HG03571 (cell line): ENCODE results near the gene C14orf132.
"Not testable (repeated sequence)": the region's sequence is repeated elsewhere in the genome, so short reads cannot be mapped to it uniquely, and the experiment has no call there.

ENCODE experiments used
- ATAC-seq: cut with Tn5 transposase; IDR thresholded peaks from one replicate; pipeline ENCODE4 v1.9.1; 2021; ENCODE audit not compliant: unreplicated experiment

Gene C14orf132

DNA sequence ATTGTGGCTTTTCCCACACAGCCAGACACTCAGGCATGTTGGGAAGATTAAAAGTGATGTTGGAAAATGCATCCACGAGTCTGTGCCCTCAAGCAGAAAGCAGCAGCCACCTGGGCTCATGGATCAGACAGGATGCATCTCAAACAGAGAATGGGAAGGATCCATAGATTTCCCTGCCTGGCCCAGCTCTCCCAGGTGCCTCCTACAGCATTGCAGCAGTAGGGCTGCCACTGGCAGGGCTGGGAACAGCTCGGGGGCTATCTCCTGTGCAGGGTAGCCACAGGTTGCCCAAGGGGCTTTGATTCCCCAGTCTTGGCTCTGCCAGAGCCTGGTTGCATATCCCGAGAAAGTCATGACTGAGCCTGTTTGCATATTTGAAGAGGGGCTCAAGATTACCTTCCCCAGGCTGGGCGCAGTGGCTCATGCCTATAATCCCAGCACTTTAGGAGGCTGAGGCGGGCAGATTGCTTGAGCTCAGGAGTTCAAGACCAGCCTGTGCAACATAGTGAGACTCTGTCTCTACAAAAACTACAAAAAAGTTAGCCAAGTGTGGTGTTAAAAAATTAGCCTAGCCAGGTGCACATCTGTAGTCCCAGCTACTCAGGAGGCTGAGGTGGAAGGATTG lies 19.5 kb downstream of the C14orf132 start:
- no peak for ATAC-seq

DNA sequence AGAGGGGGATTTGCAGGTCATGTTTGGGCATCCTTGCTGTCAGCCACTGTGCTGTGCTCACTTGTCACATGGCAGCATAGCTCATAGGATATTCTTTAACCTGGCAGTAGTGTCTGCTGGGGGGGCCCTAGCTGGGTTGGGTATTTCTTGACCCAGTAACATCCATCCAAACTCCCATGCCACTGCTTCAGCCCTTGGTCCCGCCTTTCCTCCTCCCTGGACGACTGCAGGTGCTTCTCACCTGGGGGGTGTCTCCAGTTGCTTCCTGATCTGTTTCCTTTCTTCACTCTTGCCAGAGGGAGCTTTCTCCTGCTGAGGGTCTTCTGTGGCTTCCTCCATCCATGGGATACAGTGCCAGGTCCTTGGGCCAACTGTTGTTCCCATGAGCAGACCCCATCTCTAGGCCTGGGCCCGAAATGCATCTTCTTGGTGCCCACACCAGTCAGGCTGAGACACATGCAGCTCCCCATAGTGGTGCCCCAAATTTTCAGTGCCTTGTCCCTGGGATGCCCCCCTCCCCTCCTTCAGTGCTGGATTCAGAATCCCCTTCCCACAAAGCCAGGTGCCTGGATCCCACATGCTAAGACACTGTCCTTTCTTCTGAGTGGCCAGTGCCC lies 20.5 kb downstream of the C14orf132 start:
- no peak for ATAC-seq

GRCh38 chr14:96060186-96060933 lies 21.2 kb downstream of the C14orf132 start:
- no peak for ATAC-seq

GRCh38 chr14:96062010-96062409 lies 22.8 kb downstream of the C14orf132 start:
- no peak for ATAC-seq

DNA sequence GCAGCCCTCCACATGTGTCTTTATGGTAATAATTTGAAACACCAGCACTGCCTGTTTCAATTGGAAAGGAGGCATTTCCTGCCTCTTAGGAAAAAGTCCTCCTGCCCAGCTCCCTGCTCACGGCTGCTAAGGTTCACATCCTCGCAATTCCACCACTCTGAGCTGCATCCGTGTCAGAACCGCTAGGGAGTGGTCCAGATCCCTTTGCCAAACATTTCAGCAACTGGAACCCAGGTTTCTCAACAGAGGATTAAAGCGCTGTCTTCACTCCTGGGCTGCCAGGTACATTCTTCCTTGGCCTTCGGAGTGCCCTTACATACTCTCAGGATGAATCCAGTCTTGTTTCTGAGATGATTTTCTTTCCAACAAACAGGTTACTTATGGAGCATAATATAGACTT lies 23.3 kb downstream of the C14orf132 start:
- ATAC-seq, result no peak

GRCh38 chr14:96064866-96065265 lies 25.7 kb downstream of the C14orf132 start:
- ATAC-seq, result no peak

DNA sequence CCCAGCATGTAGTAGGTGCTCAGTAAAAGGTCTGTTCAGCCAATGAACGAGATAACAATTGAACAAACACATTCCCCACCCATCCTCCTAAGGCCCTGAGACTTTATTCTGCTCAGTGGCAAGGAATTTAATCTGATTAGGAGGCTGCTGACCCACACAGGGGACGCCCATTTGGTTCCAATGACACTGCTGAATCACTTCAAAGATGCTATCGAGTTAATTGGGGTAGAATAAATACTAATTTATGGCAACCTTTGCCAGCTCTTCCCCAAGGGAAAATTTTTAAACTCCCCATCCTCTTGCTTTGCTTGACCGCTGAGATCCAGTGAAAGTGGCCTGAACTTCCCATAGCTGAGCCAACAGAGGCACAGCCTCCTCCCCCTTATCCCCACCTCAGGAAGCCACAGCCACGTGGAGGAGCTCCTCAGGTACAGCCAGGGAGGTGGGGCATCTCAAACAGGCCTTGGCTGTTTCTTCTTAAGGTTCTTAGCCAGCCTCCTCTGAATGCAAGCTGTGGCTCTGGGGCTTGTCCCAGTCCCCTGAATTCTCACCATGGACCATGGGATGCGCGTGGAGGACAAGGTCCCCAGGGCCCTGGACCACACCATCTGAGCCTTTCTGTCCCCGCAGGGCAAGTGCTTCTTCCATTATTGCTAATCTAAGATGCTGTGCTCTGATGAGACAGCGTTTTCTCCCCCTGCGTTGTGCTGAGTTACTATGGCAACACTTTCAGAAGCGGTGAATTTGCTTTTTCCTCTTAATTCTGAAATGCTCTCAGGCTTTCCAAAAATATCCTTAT lies 26.7 kb downstream of the C14orf132 start:
- no peak for ATAC-seq

- ATAC-seq, result no peak
Measured at GRCh38 chr14:96066976-96067375, 27.8 kb downstream of the C14orf132 start.

DNA sequence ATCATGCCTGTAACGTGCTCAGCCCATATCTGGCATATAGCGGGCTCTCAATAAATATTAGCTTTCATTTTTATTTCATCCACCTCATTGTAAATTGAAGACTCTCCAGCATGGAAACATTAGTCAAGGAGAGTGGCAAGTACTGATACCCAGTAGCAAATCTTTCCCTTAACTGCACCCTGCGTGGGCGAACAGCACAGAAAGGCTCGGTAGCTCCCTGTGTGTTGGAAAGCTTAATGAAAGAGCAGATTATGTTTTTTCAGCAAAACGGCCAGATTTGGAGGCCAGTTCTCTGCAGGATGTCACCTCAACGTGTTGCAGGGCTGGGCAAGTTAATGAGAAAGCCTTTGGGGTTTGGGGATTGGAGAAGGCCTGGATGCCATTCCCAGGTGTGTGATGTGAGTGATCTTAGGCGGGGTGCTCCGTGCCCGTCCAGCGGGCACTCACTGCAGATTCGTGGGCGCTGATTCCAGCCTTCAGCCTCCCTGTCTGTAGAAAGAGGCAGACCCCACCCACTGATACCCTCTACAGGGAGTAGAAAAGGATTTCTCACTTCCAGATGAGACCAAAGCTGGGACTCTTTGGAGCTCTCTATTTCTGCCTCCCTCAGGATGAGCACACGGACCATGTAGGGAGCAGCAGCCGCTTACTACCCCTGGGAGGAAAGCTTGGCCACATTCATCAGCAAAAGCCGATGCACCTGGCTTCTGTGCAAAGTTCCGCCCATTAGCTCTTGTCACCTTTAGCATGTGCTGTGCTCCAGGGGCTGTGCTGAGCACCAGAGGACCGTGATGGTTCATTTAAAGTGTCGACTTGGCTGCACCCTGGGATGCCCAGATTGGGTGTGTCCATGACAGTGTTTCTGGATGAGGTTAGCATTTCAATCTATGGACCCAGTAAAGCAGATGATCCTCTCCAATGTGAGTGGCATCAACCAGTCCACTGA lies 29.1 kb downstream of the C14orf132 start:
- no peak for ATAC-seq

DNA sequence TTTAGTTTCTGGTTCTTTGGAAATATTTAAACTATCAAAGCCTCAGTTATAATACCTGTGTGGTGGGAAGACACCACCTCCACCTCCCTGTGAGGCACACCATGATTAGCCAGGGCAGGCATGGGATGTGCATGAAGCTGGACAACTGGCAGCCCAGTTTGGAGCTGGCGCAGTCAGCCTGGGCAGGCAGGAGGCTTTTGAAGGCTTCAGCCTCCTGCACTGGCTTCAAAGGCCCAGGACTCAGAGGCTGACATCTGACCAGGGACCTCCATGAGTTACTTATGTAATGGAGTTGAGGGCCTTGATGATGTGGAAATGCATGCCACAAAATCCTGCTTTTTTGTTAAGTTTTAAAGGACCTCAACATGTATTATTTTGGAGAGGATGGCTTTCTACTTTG lies 30.3 kb downstream of the C14orf132 start:
- ATAC-seq, result no peak

DNA sequence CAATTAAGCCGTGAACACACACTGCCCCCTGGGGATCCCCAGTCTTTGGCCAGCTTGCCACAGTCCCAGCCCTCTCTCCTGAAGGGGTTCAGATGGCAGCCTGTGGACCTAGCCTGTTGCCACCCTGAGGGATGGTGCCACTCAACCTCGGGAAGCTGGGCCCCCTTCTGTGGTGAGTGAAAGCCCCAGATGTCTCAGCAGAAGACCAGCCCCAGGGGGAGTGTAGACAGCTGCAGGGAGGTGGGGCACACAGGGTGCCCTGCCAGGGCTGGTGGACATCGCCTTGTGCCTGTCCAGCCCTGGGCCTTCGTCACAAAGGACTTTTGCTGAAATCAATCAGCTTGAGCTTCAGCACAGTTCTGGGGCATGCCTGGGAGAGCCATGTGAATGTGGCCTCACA lies 32.4 kb downstream of the C14orf132 start:
- no peak for ATAC-seq

DNA sequence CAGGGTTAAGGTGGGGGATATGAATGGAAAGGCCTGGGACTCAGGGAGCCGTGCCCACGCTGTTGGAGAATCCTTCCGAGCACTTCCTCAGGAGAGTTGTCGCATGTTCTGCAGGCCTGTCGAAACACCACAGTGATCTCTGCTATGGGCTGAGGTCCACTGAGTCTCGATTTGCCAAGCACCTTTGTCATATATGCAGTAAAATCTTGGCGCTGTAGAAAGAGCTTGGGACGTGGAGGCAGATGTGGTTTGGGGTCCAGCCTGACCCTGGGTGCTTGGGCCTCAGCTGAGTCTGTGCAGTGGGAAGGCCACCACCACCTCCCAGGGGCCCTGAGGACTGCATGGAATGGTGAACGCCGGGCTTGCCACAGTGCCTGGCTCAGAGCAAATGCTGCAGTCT lies 32.9 kb downstream of the C14orf132 start:
- no peak for ATAC-seq

GRCh38 chr14:96072746-96073145 lies 33.6 kb downstream of the C14orf132 start:
- no peak for ATAC-seq

DNA sequence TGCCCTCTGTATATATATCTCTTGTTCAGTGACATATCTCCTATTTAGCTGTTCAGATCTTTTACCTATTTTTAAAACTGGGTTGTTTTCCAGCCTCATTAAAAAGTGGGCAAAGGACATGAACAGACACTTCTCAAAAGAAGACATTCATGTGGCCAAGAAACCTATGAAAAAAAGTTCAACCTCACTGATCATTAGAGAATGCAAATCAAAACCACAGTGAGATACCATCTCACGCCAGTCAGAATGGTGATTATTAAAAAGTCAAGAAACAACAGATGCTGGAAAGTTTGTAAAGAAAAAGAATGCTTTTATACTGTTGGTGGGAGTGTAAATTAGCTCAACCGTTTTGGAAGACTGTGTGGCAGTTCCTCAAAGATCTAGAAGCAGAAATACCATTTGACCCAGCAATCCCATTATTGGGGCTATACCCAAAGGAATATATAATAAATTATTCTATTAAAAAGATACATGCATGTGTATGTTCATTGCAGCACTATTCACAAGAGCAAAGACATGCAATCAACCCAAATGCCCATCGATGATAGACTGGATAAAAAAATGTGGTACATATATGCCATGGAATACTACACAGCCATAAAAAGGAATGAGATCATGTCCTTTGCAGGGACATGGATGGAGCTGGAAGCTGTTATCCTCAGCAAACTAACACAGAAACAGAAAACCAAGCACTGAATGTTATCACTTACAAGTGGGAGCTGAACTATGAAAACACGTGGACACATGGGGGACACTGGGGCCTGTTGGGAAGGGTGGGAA lies 34.3 kb downstream of the C14orf132 start:
- not testable (repeated sequence) for ATAC-seq

GRCh38 chr14:96077983-96078624 lies 38.9 kb downstream of the C14orf132 start:
- ATAC-seq, result no peak

DNA sequence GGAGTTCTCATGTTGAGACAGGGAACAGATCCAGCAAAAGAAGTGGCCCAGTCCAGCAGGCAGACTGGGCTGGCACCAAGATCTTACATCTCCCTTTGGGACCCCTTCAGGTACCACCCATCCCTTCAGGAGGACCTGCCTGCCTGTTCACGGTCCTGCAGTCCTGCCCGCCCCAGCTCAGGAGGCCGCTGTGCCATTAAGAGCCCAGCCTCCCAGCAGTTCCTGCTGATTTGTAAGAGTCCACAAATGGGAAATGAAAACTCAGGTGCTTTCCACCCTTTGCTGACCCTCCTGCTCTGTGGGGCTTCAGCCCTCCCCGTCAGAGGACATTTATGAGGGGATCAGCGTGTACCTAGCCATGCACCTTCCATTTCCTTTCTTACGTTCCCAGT lies 39.5 kb downstream of the C14orf132 start:
- no peak for ATAC-seq

DNA sequence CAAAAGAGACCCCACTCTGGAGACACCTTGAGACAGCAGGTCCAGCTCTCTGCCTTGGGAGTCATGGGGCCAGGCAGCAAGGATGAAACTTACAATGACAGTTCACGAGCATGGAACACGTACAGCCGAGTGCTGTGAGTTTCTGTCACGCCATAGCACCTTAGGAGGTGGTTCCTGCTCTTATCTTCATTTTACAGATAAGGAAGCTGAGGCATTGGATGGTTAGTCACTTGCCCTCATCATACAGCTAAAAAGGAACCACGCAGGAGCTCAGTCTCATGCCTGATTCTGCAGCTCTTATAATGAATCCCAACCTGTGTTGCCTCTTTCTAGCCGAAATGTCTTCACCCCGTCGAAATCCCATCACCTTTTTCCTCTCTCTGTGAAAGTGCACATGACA lies 39.9 kb downstream of the C14orf132 start:
- no peak for ATAC-seq

DNA sequence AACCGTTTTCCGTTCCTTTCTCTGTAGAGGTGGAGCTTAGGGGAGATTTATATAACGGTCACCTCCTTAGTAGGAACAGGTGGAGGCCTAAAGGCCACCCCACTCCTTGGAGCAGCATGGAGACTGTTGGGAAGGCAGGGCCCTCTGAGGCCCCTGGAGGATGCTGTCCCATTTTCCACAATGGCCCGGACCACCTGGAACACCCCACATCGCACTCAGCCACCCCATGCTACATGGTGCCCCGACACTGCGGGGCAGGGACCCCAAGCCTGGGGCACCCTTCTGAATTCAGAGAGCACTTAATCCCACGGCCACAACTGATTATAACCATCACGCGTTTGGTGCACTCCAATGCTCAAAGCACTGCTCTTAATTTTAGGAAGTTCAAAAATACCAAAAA lies 41.4 kb downstream of the C14orf132 start:
- no peak for ATAC-seq

DNA sequence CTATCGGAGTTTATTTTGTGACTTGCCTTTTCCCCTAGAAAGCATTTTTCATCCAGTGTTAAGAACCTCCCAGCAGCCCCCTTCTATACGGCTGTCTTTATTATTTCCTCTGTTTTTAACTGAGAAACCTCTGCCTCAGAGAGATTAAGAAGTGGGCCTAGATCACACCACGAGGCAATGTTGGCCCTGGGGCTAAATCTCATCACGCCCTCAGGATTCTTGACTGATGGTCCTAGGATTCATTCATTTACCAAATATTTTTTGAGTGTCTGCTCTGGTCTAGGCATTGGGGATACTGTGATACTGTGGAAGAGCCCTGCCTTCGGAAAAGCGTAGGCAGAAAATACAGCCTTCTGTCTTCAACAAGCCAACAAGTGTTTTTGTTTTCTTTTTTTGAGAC lies 42.1 kb downstream of the C14orf132 start:
- ATAC-seq, result no peak
